ENCODE results near the gene C1QTNF9. TPM values are rescaled to one million over a fixed set of nuclear protein-coding genes. Genes with fewer than 3 reads are reported as not detected.

Gene C1QTNF9
- total RNA-seq, 2 experiments from 2014 or later = not detected

DNA sequence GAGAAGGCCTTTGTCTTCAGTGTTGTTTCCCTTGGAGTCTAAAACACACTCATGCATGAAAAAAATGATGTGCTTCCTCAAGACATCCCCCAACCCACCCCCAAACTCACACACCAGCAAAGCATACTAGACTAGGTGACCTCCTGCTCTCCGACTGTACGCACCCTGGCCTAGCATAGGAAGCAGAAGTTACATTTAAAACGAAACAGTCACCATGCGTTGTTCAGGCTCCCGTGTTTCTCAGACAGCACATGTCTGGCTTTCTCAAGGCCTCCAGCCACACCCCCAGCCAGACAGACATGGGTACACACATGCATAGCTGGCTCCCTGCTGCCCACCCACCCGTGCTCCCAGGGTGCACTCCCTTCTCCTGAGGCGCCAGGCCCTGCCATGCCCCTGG is 28.7 kb upstream of the C1QTNF9 start:
- Mint-ChIP-seq H3K36me3 (ENCODE audit: low read depth) (peaks cover 50% of the 10 kb centered on the region), H3K4me3 (no peak overlapping the region), H3K9me3 (ENCODE audit: low read depth) (no peaks in the 10 kb centered on the region), H3K27me3 (no peaks in the 10 kb centered on the region), H3K27ac (peak overlapping the region; percentile 51), H3K4me1 (peaks cover 69% of the 10 kb centered on the region)
- ATAC-seq = no peak
- no peak for DNase-seq
- POLR2A ChIA-PET = interaction anchor here (0.9 to 1.8 kb wide), 2 partner anchors 10 to 16 kb away, joined by 3 to 5 read pairs; no protein-coding TSS in a partner anchor
- CTCF ChIA-PET = interaction anchor here (2.3 kb wide), 1 partner anchor 52 kb away, joined by 8 read pairs; no protein-coding TSS in a partner anchor
- intact Hi-C loops (cut with DNase I, micrococcal nuclease) = no loop called here

- H3K27me3 Mint-ChIP-seq = no peaks in the 10 kb centered on the region
- intact Hi-C loops (cut with DNase I, micrococcal nuclease) = no loop called here
- H3K4me1 Mint-ChIP-seq = peaks cover 62% of the 10 kb centered on the region
- ATAC-seq = no peak
- H3K9me3 Mint-ChIP-seq (ENCODE audit: low read depth) = no peaks in the 10 kb centered on the region
- CTCF ChIA-PET = interaction anchor here (0.6 to 2.3 kb wide), 3 partner anchors 8 to 53 kb away, joined by 3 to 8 read pairs (median 3); no protein-coding TSS in a partner anchor
- peaks cover 53% of the 10 kb centered on the region for H3K36me3 Mint-ChIP-seq (ENCODE audit: low read depth)
- peak overlapping the region; percentile 42 for H3K27ac Mint-ChIP-seq
- POLR2A ChIA-PET = interaction anchor here (0.9 to 1.8 kb wide), 2 partner anchors 10 to 17 kb away, joined by 3 to 5 read pairs; no protein-coding TSS in a partner anchor
- no peak overlapping the region for H3K4me3 Mint-ChIP-seq
- no peak for DNase-seq
Observed at GRCh38 chr13:24281188-24282008, 28.0 kb upstream of the C1QTNF9 start.

DNA sequence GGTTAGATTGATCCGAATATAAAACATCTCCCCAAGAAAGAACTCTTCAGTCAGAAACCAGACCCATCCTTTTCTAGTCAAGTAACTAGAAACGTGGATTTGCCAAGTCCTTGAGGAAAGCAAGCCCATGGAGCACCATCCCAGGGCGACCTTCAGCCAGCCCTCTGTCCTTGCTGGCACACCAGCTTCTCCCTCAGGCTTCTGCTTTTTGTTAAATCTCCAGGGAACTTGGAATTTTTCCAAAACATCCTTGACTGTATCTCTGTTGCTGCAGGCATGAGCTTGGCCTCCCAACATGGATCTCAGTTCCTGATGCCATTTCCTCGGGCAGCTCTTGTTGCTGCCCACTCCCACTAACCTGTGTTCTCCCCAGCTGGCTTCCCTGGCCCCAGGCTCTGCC is 27.1 kb upstream of the C1QTNF9 start:
- DNase-seq (no peak), ATAC-seq (no peak)
- Mint-ChIP-seq H3K9me3 (ENCODE audit: low read depth) (no peaks in the 10 kb centered on the region), H3K36me3 (ENCODE audit: low read depth) (peaks cover 56% of the 10 kb centered on the region), H3K27me3 (no peaks in the 10 kb centered on the region), H3K4me1 (peaks cover 53% of the 10 kb centered on the region), H3K27ac (peak overlapping the region; percentile 65), H3K4me3 (no peak overlapping the region)
- intact Hi-C loops (cut with DNase I, micrococcal nuclease) = no loop called here
- POLR2A ChIA-PET = interaction anchor here (1.2 kb wide), 1 partner anchor 10 kb away, joined by 3 read pairs; no protein-coding TSS in a partner anchor
- CTCF ChIA-PET = interaction anchor here (1.0 to 2.3 kb wide), 2 partner anchors 17 to 53 kb away, joined by 3 to 8 read pairs; no protein-coding TSS in a partner anchor

DNA sequence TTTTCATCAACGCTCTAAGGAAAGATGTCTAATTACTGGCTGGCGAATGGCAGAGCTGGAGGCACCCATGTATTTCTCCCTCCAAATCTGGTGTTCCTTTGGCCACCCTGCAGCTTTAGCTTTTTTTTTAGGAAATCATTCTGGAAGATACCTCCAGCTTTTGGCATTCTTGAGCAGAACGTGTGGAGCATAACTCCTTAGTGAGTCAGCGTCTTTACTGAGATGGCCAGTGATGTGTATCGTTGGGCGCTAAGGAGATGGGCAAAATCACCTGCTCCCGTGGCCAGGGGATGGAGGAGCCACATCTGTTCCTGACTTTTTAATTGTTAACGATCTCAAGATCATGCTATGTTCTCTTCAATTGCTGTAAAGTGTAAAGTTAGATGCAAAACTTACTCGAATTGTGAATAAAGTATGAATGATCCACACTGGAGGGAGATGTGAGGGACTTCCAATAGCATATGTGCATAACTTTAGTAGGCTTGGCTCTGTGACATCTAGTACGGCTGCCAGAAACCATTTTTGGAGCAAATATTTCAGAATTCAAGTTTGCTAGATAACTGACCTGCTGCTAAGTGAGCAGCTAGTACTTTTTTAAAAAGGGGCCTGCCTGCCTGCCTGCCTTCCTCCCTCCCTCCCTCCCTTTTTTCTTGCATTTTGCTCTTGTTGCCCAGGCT is 24.4 kb upstream of the C1QTNF9 start:
- H3K4me3 Mint-ChIP-seq = no peak overlapping the region
- H3K4me1 Mint-ChIP-seq = peaks cover 27% of the 10 kb centered on the region
- intact Hi-C loops (cut with DNase I, micrococcal nuclease) = no loop called here
- DNase-seq (no peak), ATAC-seq (no peak)
- H3K9me3 Mint-ChIP-seq (ENCODE audit: low read depth) = no peaks in the 10 kb centered on the region
- H3K36me3 Mint-ChIP-seq (ENCODE audit: low read depth) = peaks cover 59% of the 10 kb centered on the region
- ChIA-PET CTCF (no interaction called here), POLR2A (interaction anchor here (1.0 kb wide), 1 partner anchor 11 kb away, joined by 4 read pairs; no protein-coding TSS in a partner anchor)
- H3K27me3 Mint-ChIP-seq = no peaks in the 10 kb centered on the region
- H3K27ac Mint-ChIP-seq = no peak overlapping the region

GRCh38 chr13:24286624-24287023 is 22.8 kb upstream of the C1QTNF9 start:
- DNase-seq (no peak), ATAC-seq (no peak)
- H3K36me3 Mint-ChIP-seq (ENCODE audit: low read depth) = peaks cover 65% of the 10 kb centered on the region
- ChIA-PET CTCF (no interaction called here), POLR2A (no interaction called here)
- peaks cover 13% of the 10 kb centered on the region for H3K4me1 Mint-ChIP-seq
- intact Hi-C loops (cut with DNase I, micrococcal nuclease) = no loop called here
- no peak overlapping the region for H3K27ac Mint-ChIP-seq
- H3K9me3 Mint-ChIP-seq (ENCODE audit: low read depth) = no peaks in the 10 kb centered on the region
- H3K4me3 Mint-ChIP-seq = no peak overlapping the region
- H3K27me3 Mint-ChIP-seq = no peaks in the 10 kb centered on the region

- intact Hi-C loops (cut with DNase I, micrococcal nuclease) = no loop called here
- H3K4me1 Mint-ChIP-seq = peaks cover 4% of the 10 kb centered on the region
- no peak for DNase-seq
- ChIA-PET CTCF (interaction anchor here (1.2 kb wide), 1 partner anchor 15 kb away, joined by 4 read pairs; no protein-coding TSS in a partner anchor), POLR2A (no interaction called here)
- no peak overlapping the region for H3K4me3 Mint-ChIP-seq
- ATAC-seq = no peak
- H3K9me3 Mint-ChIP-seq (ENCODE audit: low read depth) = no peaks in the 10 kb centered on the region
- peaks cover 65% of the 10 kb centered on the region for H3K36me3 Mint-ChIP-seq (ENCODE audit: low read depth)
- no peaks in the 10 kb centered on the region for H3K27me3 Mint-ChIP-seq
- H3K27ac Mint-ChIP-seq = no peak overlapping the region
Observed at GRCh38 chr13:24287748-24288287, 21.6 kb upstream of the C1QTNF9 start.

GRCh38 chr13:24288870-24289269 is 20.5 kb upstream of the C1QTNF9 start:
- ATAC-seq = no peak
- H3K9me3 Mint-ChIP-seq (ENCODE audit: low read depth) = no peaks in the 10 kb centered on the region
- intact Hi-C loops (cut with DNase I, micrococcal nuclease) = no loop called here
- H3K27ac Mint-ChIP-seq = no peak overlapping the region
- POLR2A ChIA-PET = no interaction called here
- H3K27me3 Mint-ChIP-seq = no peaks in the 10 kb centered on the region
- peaks cover 64% of the 10 kb centered on the region for H3K36me3 Mint-ChIP-seq (ENCODE audit: low read depth)
- DNase-seq = no peak
- no peaks in the 10 kb centered on the region for H3K4me1 Mint-ChIP-seq
- CTCF ChIA-PET = interaction anchor here (1.2 kb wide), 1 partner anchor 14 kb away, joined by 4 read pairs; no protein-coding TSS in a partner anchor
- H3K4me3 Mint-ChIP-seq = no peak overlapping the region

DNA sequence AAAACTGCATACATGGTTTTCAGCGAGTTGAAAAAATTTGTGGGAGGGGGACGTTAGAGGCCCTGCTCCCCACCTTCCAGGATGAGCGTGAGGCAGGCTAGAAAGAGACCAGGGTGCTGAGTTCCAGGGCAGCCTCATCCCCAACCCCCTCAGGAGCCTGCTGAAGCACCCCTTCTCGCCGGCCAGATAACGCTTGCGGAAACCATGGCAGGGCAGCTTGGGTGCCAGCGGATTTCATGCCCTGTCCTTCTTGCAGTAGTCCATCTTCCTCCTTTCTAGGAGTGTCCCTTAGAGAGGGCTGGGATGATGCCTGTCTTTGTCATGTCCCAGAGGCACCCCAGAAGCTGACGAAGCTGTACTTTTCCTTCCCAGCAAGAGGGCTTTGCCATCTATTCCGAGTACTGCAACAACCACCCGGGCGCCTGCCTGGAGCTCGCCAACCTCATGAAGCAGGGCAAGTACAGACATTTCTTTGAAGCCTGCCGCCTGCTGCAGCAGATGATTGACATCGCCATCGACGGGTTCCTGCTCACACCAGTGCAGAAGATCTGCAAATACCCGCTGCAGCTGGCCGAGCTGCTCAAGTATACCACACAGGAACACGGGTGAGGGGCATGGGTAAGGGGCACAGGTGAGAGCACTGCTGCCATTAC is 19.0 kb upstream of the C1QTNF9 start:
- intact Hi-C loops (cut with DNase I, micrococcal nuclease) = no loop called here

GRCh38 chr13:24292481-24292880 is 16.9 kb upstream of the C1QTNF9 start:
- Mint-ChIP-seq H3K27ac (no peak overlapping the region), H3K4me3 (no peak overlapping the region), H3K36me3 (ENCODE audit: low read depth) (peaks cover 68% of the 10 kb centered on the region), H3K9me3 (ENCODE audit: low read depth) (no peaks in the 10 kb centered on the region), H3K4me1 (no peaks in the 10 kb centered on the region), H3K27me3 (no peaks in the 10 kb centered on the region)
- ChIA-PET CTCF (interaction anchor here (0.7 kb wide), 1 partner anchor 965 kb away, joined by 3 read pairs; no protein-coding TSS in a partner anchor), POLR2A (no interaction called here)
- intact Hi-C loops (cut with DNase I, micrococcal nuclease) = no loop called here
- no peak for ATAC-seq
- DNase-seq = no peak

More for the DNA sequence above, 19.0 kb upstream of the C1QTNF9 start:
- Mint-ChIP-seq H3K9me3 (ENCODE audit: low read depth) (no peaks in the 10 kb centered on the region), H3K27me3 (no peaks in the 10 kb centered on the region), H3K4me3 (no peak overlapping the region), H3K4me1 (no peaks in the 10 kb centered on the region), H3K36me3 (ENCODE audit: low read depth) (peaks cover 66% of the 10 kb centered on the region), H3K27ac (no peak overlapping the region)
- no peak for DNase-seq
- no peak for ATAC-seq
- ChIA-PET CTCF (interaction anchor here (1.0 to 1.4 kb wide), 2 partner anchors 12 to 174 kb away, joined by 3 to 4 read pairs; no protein-coding TSS in a partner anchor), POLR2A (no interaction called here)

DNA sequence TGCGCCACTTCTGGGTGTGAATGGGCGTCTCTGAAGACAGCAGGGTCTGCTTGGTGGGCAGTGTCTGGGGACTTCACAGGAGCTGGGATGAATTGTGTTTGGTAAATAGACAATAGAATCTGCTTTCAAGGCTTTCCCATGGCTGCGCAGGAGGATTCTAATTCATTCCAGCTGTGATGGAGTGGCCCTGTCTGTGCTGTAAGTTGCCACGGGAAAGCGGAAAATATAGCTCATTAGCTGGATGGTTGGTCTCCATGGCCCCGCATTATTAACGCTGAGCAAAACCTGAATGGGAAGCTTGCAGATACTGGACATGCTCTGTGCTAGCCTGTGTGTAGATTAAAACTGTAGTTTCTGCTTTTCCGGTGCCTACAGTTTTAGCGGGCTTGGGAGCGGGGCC is 15.6 kb upstream of the C1QTNF9 start:
- no peak for ATAC-seq
- no peaks in the 10 kb centered on the region for H3K9me3 Mint-ChIP-seq (ENCODE audit: low read depth)
- no peaks in the 10 kb centered on the region for H3K27me3 Mint-ChIP-seq
- no peak overlapping the region for H3K27ac Mint-ChIP-seq
- POLR2A ChIA-PET = interaction anchor here (0.5 kb wide), 1 partner anchor 721 kb away, joined by 3 read pairs; no protein-coding TSS in a partner anchor
- H3K36me3 Mint-ChIP-seq (ENCODE audit: low read depth) = peaks cover 68% of the 10 kb centered on the region
- no peak overlapping the region for H3K4me3 Mint-ChIP-seq
- DNase-seq = no peak
- CTCF ChIA-PET = interaction anchor here (0.9 kb wide), 1 partner anchor 20 kb away, joined by 3 read pairs; no protein-coding TSS in a partner anchor
- no peaks in the 10 kb centered on the region for H3K4me1 Mint-ChIP-seq
- intact Hi-C loops (cut with DNase I, micrococcal nuclease) = no loop called here
